ENCODE data around the gene FAM83D.
"Not testable (repeated sequence)": the region's sequence is repeated elsewhere in the genome, so short reads cannot be mapped to it uniquely, and the experiment has no call there.

FAM83D gene

GRCh38 chr20:38990728-38991127 is 64.5 kb downstream of the FAM83D start:
- no peak overlapping the region for H3K4me3 ChIP-seq (ENCODE audit: low read length)
- H3K79me2 ChIP-seq (ENCODE audit: low read length), result no peaks in the 10 kb centered on the region
- H4K20me1 ChIP-seq (ENCODE audit: insufficient read depth, low read length), result no peaks in the 10 kb centered on the region
- no peak for TF ChIP-seq EZH2phosphoT487 (IDR thresholded peaks at IDR 0.05; ENCODE audit: low read length)
- no peak for TF ChIP-seq EZH2 (optimal IDR thresholded peaks at IDR 0.05; ENCODE audit: low read depth, low read length)
- TF ChIP-seq CTCF (IDR thresholded peaks at IDR 0.05; ENCODE audit: low read length), result no peak
- no peaks in the 10 kb centered on the region; the same call in 1 of the 2 replicates for H3K36me3 ChIP-seq (replicated peaks; ENCODE audit: insufficient read depth, low read length)
- H3K27me3 ChIP-seq (replicated peaks; ENCODE audit: insufficient read depth, low read length), result no peaks in the 10 kb centered on the region
- H3K4me2 ChIP-seq (ENCODE audit: low read depth, low read length), result no peak overlapping the region
- H3F3A ChIP-seq (ENCODE audit: insufficient read depth, low read length), result peaks cover 16% of the 10 kb centered on the region
- H3K4me1 ChIP-seq (ENCODE audit: low read length), result peaks cover 18% of the 10 kb centered on the region
- no peak overlapping the region for H3K9ac ChIP-seq (ENCODE audit: low read length)
- H3K27ac ChIP-seq (ENCODE audit: low read length), result no peak overlapping the region
- H2AFZ ChIP-seq (ENCODE audit: low read length), result no peak overlapping the region
- DNase-seq, result no peak
- no peaks in the 10 kb centered on the region for H3K9me3 ChIP-seq (replicated peaks; ENCODE audit: insufficient read depth, low read length)
- H3K9me2 ChIP-seq (replicated peaks; ENCODE audit: insufficient read depth, low read length), result no peaks in the 10 kb centered on the region

DNA sequence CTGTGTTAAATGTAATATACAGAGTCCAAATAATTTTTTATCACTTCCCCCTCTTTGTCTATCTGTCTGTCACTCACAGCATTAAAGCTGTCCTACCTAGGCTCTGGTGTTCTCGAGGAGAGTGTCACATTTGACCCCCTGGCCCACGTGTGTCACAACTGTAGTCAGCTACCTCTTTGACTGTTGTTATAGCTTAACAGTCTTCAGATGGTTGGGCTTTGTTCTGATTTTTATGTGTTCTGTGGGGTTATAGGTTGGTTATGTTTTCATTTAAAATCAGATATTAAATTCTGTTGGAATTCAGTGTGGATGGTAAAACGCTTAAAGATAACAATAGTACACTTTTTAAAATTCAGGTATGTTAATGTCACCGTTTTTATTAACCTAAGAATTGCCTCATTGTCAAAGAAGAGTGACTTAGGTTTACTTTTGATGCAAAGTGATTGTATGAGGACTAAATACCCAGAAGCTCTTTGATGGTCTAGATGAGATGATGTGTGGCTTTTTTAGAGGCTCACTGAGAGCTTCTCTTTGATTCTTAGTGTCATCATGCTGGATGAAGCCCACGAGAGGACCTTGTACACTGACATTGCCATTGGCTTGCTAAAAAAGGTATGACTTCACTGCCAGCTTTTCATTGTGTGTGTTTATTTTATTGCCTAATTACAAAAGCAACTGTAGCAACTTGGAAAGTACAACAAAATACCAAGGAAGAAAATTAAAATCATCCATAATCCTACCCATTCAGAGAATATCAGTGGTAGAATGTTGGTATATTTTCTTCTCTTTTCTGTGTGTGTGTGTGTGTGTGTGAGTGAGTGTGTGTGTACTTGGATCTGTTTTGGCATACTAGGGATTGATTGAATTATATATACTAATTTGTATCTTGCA is 65.8 kb downstream of the FAM83D start:
- H3K27me3 ChIP-seq (replicated peaks; ENCODE audit: insufficient read depth, low read length), result no peaks in the 10 kb centered on the region
- H4K20me1 ChIP-seq (ENCODE audit: insufficient read depth, low read length), result no peaks in the 10 kb centered on the region
- TF ChIP-seq EZH2phosphoT487 (IDR thresholded peaks at IDR 0.05; ENCODE audit: low read length), result no peak
- no peak for TF ChIP-seq CTCF (IDR thresholded peaks at IDR 0.05; ENCODE audit: low read length)
- TF ChIP-seq EZH2 (optimal IDR thresholded peaks at IDR 0.05; ENCODE audit: low read depth, low read length), result no peak
- no peak overlapping the region for H3K27ac ChIP-seq (ENCODE audit: low read length)
- H3K9me3 ChIP-seq (replicated peaks; ENCODE audit: insufficient read depth, low read length), result no peaks in the 10 kb centered on the region
- no peak overlapping the region for H2AFZ ChIP-seq (ENCODE audit: low read length)
- DNase-seq, result no peak
- no peak overlapping the region for H3K9ac ChIP-seq (ENCODE audit: low read length)
- no peak overlapping the region for H3K4me2 ChIP-seq (ENCODE audit: low read depth, low read length)
- no peaks in the 10 kb centered on the region for H3K9me2 ChIP-seq (replicated peaks; ENCODE audit: insufficient read depth, low read length)
- H3K4me1 ChIP-seq (ENCODE audit: low read length), result peaks cover 6% of the 10 kb centered on the region; the same call in 1 of the 2 replicates
- H3F3A ChIP-seq (ENCODE audit: insufficient read depth, low read length), result peaks cover 11% of the 10 kb centered on the region
- H3K36me3 ChIP-seq (replicated peaks; ENCODE audit: insufficient read depth, low read length), result no peaks in the 10 kb centered on the region; the same call in 1 of the 2 replicates
- no peak overlapping the region for H3K4me3 ChIP-seq (ENCODE audit: low read length)
- no peaks in the 10 kb centered on the region for H3K79me2 ChIP-seq (ENCODE audit: low read length)

- H3K36me3 ChIP-seq (replicated peaks; ENCODE audit: insufficient read depth, low read length), result no peaks in the 10 kb centered on the region; the same call in 1 of the 2 replicates
- DNase-seq, result no peak
- H2AFZ ChIP-seq (ENCODE audit: low read length), result no peak overlapping the region
- H3K27me3 ChIP-seq (replicated peaks; ENCODE audit: insufficient read depth, low read length), result no peaks in the 10 kb centered on the region
- no peak overlapping the region for H3K9ac ChIP-seq (ENCODE audit: low read length)
- H3K27ac ChIP-seq (ENCODE audit: low read length), result no peak overlapping the region
- no peak overlapping the region for H3K4me2 ChIP-seq (ENCODE audit: low read depth, low read length)
- H3K79me2 ChIP-seq (ENCODE audit: low read length), result no peaks in the 10 kb centered on the region
- no peaks in the 10 kb centered on the region for H3K9me3 ChIP-seq (replicated peaks; ENCODE audit: insufficient read depth, low read length)
- H3F3A ChIP-seq (ENCODE audit: insufficient read depth, low read length), result no peaks in the 10 kb centered on the region
- H3K9me2 ChIP-seq (replicated peaks; ENCODE audit: insufficient read depth, low read length), result no peaks in the 10 kb centered on the region
- TF ChIP-seq EZH2phosphoT487 (IDR thresholded peaks at IDR 0.05; ENCODE audit: low read length), result no peak
- no peak for TF ChIP-seq CTCF (IDR thresholded peaks at IDR 0.05; ENCODE audit: low read length)
- TF ChIP-seq EZH2 (optimal IDR thresholded peaks at IDR 0.05; ENCODE audit: low read depth, low read length), result no peak
- no peaks in the 10 kb centered on the region for H3K4me1 ChIP-seq (ENCODE audit: low read length)
- no peak overlapping the region for H3K4me3 ChIP-seq (ENCODE audit: low read length)
- H4K20me1 ChIP-seq (ENCODE audit: insufficient read depth, low read length), result no peaks in the 10 kb centered on the region
These were observed 69.4 kb downstream of the FAM83D start for GRCh38 chr20:38995536-38996044.

- not testable (repeated sequence) for H3K4me1 ChIP-seq (ENCODE audit: low read length); H3K4me3 ChIP-seq (ENCODE audit: low read length); H3K27me3 ChIP-seq (replicated peaks; ENCODE audit: insufficient read depth, low read length); DNase-seq; H3K9me3 ChIP-seq (replicated peaks; ENCODE audit: insufficient read depth, low read length); H3K79me2 ChIP-seq (ENCODE audit: low read length); H4K20me1 ChIP-seq (ENCODE audit: insufficient read depth, low read length); H3K36me3 ChIP-seq (replicated peaks; ENCODE audit: insufficient read depth, low read length); H2AFZ ChIP-seq (ENCODE audit: low read length); H3K9ac ChIP-seq (ENCODE audit: low read length); H3F3A ChIP-seq (ENCODE audit: insufficient read depth, low read length); H3K4me2 ChIP-seq (ENCODE audit: low read depth, low read length); H3K27ac ChIP-seq (ENCODE audit: low read length); H3K9me2 ChIP-seq (replicated peaks; ENCODE audit: insufficient read depth, low read length)
These were observed 70.6 kb downstream of the FAM83D start for GRCh38 chr20:38996866-38997265.
